GM12864 (cell line): ENCODE results near the gene TNP2.

Source experiments
- DNase-seq: peaks from one replicate; pipeline ENCODE4 v3.0.0-alpha.2; 2011; ENCODE audit warnings: low read depth
- H3K4me3 ChIP-seq: 2 replicates; pipeline ENCODE4 v1.5.1; 2011; ENCODE audit warnings: mild to moderate bottlenecking, low read depth, low read length, control low read depth
- TF ChIP-seq, protein P1 (sequence below): IDR thresholded peaks from 2 replicates; pipeline ENCODE4 v1.5.1; 2011; ENCODE audit warnings: low read depth, mild to moderate bottlenecking, moderate library complexity, low read length, control low read depth, inconsistent platforms; ENCODE audit errors: missing control alignments

The TNP2 gene

GRCh38 chr16:11283820-11284248 is 14.7 kb upstream of the TNP2 start:
- H3K4me3 ChIP-seq: no peak overlapping the region
- TF ChIP-seq, protein P1, sequence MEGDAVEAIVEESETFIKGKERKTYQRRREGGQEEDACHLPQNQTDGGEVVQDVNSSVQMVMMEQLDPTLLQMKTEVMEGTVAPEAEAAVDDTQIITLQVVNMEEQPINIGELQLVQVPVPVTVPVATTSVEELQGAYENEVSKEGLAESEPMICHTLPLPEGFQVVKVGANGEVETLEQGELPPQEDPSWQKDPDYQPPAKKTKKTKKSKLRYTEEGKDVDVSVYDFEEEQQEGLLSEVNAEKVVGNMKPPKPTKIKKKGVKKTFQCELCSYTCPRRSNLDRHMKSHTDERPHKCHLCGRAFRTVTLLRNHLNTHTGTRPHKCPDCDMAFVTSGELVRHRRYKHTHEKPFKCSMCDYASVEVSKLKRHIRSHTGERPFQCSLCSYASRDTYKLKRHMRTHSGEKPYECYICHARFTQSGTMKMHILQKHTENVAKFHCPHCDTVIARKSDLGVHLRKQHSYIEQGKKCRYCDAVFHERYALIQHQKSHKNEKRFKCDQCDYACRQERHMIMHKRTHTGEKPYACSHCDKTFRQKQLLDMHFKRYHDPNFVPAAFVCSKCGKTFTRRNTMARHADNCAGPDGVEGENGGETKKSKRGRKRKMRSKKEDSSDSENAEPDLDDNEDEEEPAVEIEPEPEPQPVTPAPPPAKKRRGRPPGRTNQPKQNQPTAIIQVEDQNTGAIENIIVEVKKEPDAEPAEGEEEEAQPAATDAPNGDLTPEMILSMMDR: no peak
- DNase-seq: no peak

- no peak for DNase-seq
- no peak within 1 kb of the TSS for H3K4me3 ChIP-seq
- TF ChIP-seq, protein P1: no peak
These were observed 11.7 kb upstream of the TNP2 start, which contains the start of gene PRM1 for GRCh38 chr16:11280616-11281522. Gene PRM1, minus strand, starts transcription at chr16:11281330. Its CDS starts 92 bp downstream, at chr16:11281238.

GRCh38 chr16:11278681-11279628 is 9.8 kb upstream of the TNP2 start:
- DNase-seq: no peak
- TF ChIP-seq, protein P1: no peak

GRCh38 chr16:11277607-11278337 is 8.6 kb upstream of the TNP2 start:
- no peak for DNase-seq
- no peak overlapping the region for H3K4me3 ChIP-seq
- TF ChIP-seq, protein P1: no peak

More at GRCh38 chr16:11278681-11279628, 9.8 kb upstream of the TNP2 start:
- no peak overlapping the region for H3K4me3 ChIP-seq

DNA sequence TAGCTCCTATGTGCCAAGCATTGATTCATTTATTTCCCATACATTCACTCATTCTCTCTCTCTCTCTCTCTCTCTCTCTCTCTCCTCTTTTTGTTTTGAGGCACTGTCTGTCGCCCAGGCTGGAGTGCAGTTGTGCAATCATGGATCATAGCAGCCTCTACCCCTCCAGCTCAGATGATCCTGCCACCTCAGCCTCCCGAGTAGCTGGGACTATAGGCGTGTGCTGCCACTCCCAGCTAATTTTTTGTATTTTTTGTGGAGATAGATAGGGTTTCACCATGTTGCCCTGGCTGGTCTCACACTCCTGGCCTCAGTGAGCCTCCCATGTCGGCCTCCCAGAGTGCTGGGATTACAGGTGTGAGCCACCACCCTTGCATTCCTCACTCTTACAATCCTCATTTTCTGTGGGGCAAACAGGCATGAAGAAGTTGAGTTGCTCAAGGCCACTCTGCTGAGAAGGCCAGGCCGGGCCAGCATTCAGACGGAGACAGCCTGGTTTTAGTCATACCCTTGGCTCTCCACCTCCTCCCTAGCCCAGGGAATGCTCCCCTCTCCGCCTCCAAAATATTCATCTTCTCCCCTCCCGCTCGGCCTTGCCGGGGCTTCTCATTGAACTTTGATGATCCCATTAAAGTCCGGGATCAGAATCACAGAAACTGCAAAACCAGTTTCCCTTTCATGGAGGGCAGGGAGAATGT is 7.9 kb upstream of the TNP2 start:
- TF ChIP-seq, protein P1: no peak

More for the DNA sequence above, 7.9 kb upstream of the TNP2 start:
- no peak for DNase-seq
- H3K4me3 ChIP-seq: no peak overlapping the region
